IgD-negative memory B cell (primary cell): ENCODE measurements around the gene HSBP1L1. TPM values are rescaled to one million over a fixed set of nuclear protein-coding genes. Genes with fewer than 3 reads are reported as not detected.
"Not testable (repeated sequence)": the region's sequence is repeated elsewhere in the genome, so short reads cannot be mapped to it uniquely, and the experiment has no call there.

Source experiments
- H3K27ac Mint-ChIP-seq, 3 donors: one replicate each; pipeline ENCODE4 v1.8.0; 2020 to 2022; ENCODE audit warnings: mild to moderate bottlenecking in 3 of 3, mixed read lengths in 3 of 3, moderate library complexity in 1 of 3
- H3K27me3 Mint-ChIP-seq: one replicate; pipeline ENCODE4 v1.8.0; 2021; ENCODE audit warnings: mixed read lengths
- H3K36me3 Mint-ChIP-seq: one replicate; pipeline ENCODE4 v1.8.0; 2020; ENCODE audit warnings: mild to moderate bottlenecking, mixed read lengths
- H3K4me1 Mint-ChIP-seq, 3 donors: one replicate each; pipeline ENCODE4 v1.8.0; 2020 to 2022; ENCODE audit warnings: mixed read lengths in 3 of 3, mild to moderate bottlenecking in 1 of 3
- H3K4me3 Mint-ChIP-seq, 4 donors: one replicate each; pipeline ENCODE4 v1.8.0; 2020 to 2022; ENCODE audit warnings: mild to moderate bottlenecking in 4 of 4, mixed read lengths in 4 of 4, moderate library complexity in 3 of 4
- H3K9me3 Mint-ChIP-seq, 3 donors: one replicate each; pipeline ENCODE4 v1.8.0; 2020 to 2021; ENCODE audit warnings: mixed read lengths in 3 of 3, mild to moderate bottlenecking in 1 of 3
- polyA plus RNA-seq: library from polyadenylated mRNA; unstranded; fragments of 300-500 nt; fragmentation: Illumina TruSeq; gene quantifications from one replicate; pipeline ENCODE4 v1.2.3, GENCODE V29; 2021

The HSBP1L1 gene
- polyA plus RNA-seq, 1 donor from 2014 or later = 10.9 TPM

GRCh38 chr18:79988451-79989194 is 24.2 kb downstream of the HSBP1L1 start, which contains the start of gene TXNL4A:
Gene TXNL4A, minus strand, starts transcription at chr18:79988563. Its CDS starts 171 bp downstream, at chr18:79988392.
- no peaks in the 10 kb centered on the region for H3K27me3 Mint-ChIP-seq
- H3K4me1 Mint-ChIP-seq = peaks cover 25 to 38% (median 25%) of the 10 kb centered on the region in 3 donors
- peaks cover 1% of the 10 kb centered on the region for H3K36me3 Mint-ChIP-seq
- peak within 1 kb of the TSS; percentile 93 to 94 (median 94) for H3K27ac Mint-ChIP-seq
- no peaks in the 10 kb centered on the region for H3K9me3 Mint-ChIP-seq
- peak within 1 kb of the TSS; percentile 81 to 95 (median 92) for H3K4me3 Mint-ChIP-seq

DNA sequence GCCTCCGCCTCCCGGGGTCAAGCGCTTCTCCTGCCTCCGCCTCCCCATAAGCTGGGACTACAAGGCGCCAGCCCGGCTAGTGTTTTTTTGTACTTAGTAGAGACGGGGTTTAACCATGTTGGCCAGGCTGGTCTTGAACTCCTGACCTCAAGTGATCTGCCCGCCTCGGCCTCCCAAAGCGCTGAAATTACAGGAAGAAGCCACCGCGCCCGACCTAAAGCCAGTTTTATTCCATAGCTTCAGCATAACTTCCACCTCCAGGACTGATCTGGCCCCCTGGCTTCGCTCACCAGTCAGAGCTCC is 24.7 kb downstream of the HSBP1L1 start:
- Mint-ChIP-seq H3K27me3 (no peaks in the 10 kb centered on the region), H3K4me1 (peaks cover 20 to 33% (median 23%) of the 10 kb centered on the region in 3 donors), H3K9me3 (no peaks in the 10 kb centered on the region), H3K4me3 (peak overlapping the region; percentile 81 to 95 (median 92)), H3K36me3 (peaks cover 1% of the 10 kb centered on the region), H3K27ac (peak overlapping the region; percentile 93 to 94 (median 94))

GRCh38 chr18:79991494-79991893 is 27.1 kb downstream of the HSBP1L1 start:
- peaks cover 2% of the 10 kb centered on the region for H3K27me3 Mint-ChIP-seq
- H3K9me3 Mint-ChIP-seq = peaks cover 0 to 4% (median 0%) of the 10 kb centered on the region in 3 donors
- H3K4me3 Mint-ChIP-seq = peak overlapping the region in 1 of 4 donors; percentile 78
- peaks cover 1% of the 10 kb centered on the region for H3K36me3 Mint-ChIP-seq
- H3K27ac Mint-ChIP-seq = no peak overlapping the region
- peaks cover 13 to 24% (median 13%) of the 10 kb centered on the region in 3 donors for H3K4me1 Mint-ChIP-seq

GRCh38 chr18:79999701-80000100 is 35.3 kb downstream of the HSBP1L1 start:
- not testable (repeated sequence) for H3K27me3 Mint-ChIP-seq, H3K4me3 Mint-ChIP-seq, H3K4me1 Mint-ChIP-seq, H3K36me3 Mint-ChIP-seq
- Mint-ChIP-seq H3K27ac (peak overlapping the region in 1 of 3 donors; percentile 78), H3K9me3 (peaks cover 6 to 13% (median 13%) of the 10 kb centered on the region in 3 donors)

- peaks cover 5% of the 10 kb centered on the region for H3K27me3 Mint-ChIP-seq
- H3K27ac Mint-ChIP-seq = no peak overlapping the region
- no peaks in the 10 kb centered on the region for H3K36me3 Mint-ChIP-seq
- H3K4me3 Mint-ChIP-seq = no peak overlapping the region
- H3K9me3 Mint-ChIP-seq = peaks cover 6 to 13% (median 13%) of the 10 kb centered on the region in 3 donors
- H3K4me1 Mint-ChIP-seq = peaks cover 5 to 8% (median 6%) of the 10 kb centered on the region in 3 donors
Measured at GRCh38 chr18:80000877-80001276, 36.4 kb downstream of the HSBP1L1 start.

DNA sequence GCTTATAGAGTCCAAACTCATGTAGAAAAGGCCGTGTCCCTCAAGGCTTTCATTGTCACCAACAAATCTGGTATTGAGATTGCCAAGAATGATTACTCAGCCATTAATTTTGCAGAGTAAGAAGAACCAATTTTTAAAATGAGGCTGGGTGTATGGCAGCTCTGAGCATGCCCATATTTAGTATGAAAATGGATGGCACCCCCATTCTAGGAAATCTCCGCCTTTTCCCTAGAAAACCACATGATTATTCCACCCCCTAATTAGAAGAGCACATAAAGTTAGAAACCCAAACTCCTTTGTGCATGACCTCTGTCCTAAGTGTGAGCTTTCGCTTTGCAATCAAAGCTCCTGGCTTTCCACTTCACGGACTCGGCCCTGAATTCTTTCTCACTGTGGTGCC is 38.0 kb downstream of the HSBP1L1 start:
- H3K4me1 Mint-ChIP-seq = peaks cover 5 to 11% (median 6%) of the 10 kb centered on the region in 3 donors

DNA sequence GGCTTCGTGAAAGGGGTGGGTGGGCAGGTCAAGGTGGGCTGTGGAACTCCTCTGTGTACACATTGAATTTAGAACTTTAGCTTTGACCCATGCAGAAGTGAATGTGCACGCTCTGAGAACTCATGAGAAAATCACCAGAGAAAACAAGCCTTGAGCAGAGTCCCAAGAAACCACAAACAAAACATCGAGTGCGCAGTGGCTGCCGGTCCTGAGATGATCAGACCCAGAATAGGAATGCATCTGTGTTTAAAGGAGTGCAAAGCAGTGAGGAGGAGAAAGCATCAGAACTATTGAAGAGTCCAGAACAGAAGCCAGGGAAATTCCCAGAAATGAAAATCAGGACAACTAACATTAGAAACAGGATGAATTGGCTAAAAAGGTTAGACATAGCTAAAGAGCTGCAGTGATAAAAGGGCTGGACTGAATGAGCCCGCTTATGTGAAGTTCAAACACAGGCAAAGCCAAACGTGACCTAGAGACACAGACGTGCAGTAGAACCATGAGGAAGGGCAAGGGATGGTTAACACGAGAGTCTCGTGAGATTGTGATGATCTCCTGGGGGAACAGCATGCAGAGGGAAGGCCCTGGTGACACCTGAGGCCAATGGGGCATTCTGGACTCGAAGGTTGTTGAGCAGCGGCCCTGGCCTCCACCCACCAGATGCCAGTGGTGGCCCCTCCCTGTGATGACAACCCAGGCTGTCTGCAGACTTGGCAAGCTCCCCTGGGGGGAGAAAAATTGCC is 40.3 kb downstream of the HSBP1L1 start:
- H3K4me1 Mint-ChIP-seq = peaks cover 5 to 11% (median 6%) of the 10 kb centered on the region in 3 donors
- H3K9me3 Mint-ChIP-seq = peaks cover 8 to 24% (median 14%) of the 10 kb centered on the region in 3 donors
- peak overlapping the region in 2 of 3 donors; percentile 16 to 18 for H3K27ac Mint-ChIP-seq
- H3K4me3 Mint-ChIP-seq = peak overlapping the region in 2 of 4 donors; percentile 2 to 30
- H3K27me3 Mint-ChIP-seq = peaks cover 2% of the 10 kb centered on the region
- H3K36me3 Mint-ChIP-seq = peaks cover 5% of the 10 kb centered on the region

More for the DNA sequence above, 38.0 kb downstream of the HSBP1L1 start:
- H3K9me3 Mint-ChIP-seq = peaks cover 9 to 13% (median 11%) of the 10 kb centered on the region in 3 donors
- H3K4me3 Mint-ChIP-seq = no peak overlapping the region
- H3K27me3 Mint-ChIP-seq = peaks cover 2% of the 10 kb centered on the region
- no peak overlapping the region for H3K27ac Mint-ChIP-seq
- H3K36me3 Mint-ChIP-seq = no peaks in the 10 kb centered on the region

DNA sequence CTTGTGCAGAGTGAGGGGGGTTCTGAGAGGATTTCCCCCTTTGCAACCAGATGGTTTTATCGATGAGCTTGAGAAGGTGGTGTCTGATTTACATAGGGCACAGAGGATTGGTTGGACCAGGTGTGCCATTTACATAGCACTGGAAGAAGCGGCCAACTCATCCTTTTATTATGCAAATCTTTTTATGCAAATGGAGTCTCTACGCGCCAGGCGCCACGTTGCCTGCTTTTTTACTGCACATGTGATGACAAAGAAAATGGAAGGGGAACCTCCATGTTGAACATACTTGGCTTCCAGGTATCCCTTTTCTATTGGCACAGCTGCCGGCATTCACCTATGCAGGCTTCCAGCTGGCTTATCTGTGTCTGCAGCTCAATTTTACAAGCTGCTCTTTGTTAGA is 42.3 kb downstream of the HSBP1L1 start:
- H3K4me1 Mint-ChIP-seq = peaks cover 5 to 11% (median 6%) of the 10 kb centered on the region in 3 donors
- H3K27me3 Mint-ChIP-seq = no peaks in the 10 kb centered on the region
- peaks cover 3 to 21% (median 11%) of the 10 kb centered on the region in 3 donors for H3K9me3 Mint-ChIP-seq
- peaks cover 6% of the 10 kb centered on the region for H3K36me3 Mint-ChIP-seq
- peak overlapping the region in 1 of 3 donors; percentile 43 for H3K27ac Mint-ChIP-seq
- H3K4me3 Mint-ChIP-seq = peak overlapping the region in 1 of 4 donors; percentile 71

DNA sequence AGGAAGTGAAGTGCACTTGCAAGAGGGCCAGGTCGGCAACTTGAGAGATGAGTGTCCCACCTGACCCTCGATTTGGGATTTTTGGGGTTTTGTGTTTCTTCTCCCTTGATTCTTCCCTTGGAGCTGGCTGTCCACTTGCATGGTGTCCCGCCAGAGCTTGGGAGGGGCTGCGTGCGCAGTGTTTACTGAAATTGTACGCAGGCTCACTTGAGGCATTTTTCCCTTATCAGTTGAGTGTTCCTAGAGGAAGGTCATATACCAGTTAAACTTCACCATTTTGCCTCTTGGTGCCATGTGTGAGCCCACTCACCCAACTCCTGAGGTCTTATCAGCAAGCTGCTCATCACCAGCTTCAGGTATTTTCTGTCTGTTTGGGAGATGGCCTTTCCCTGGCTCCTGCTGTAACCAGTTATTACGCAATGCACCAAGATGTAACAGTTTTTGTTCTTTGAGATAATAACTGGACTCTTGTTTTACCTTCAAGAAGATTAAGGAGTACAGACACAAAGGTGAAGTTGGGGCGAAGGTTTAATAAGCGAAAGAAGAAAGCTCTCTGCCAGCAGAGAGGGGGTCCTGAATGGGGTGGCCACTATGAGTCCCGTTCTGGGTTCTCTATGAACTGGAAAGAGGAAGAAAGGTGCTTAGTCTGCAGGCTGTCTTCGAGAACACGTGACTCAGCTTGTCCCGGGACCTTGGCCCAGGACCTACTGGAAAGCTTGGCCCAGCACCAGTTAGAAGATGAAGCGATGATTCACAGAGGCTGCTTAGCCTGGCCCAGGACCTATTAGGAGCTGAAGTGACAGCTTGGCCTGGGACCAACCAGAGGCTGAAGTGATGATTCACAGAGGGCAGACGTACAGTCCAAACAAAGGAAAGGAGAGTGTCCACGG is 45.5 kb downstream of the HSBP1L1 start:
- peak overlapping the region in 2 of 3 donors; percentile 4 to 43 for H3K27ac Mint-ChIP-seq
- no peaks in the 10 kb centered on the region for H3K27me3 Mint-ChIP-seq
- no peak overlapping the region for H3K4me3 Mint-ChIP-seq
- peaks cover 6 to 36% (median 16%) of the 10 kb centered on the region in 3 donors for H3K9me3 Mint-ChIP-seq
- peaks cover 0 to 5% (median under 1%) of the 10 kb centered on the region in 3 donors for H3K4me1 Mint-ChIP-seq
- peaks cover 8% of the 10 kb centered on the region for H3K36me3 Mint-ChIP-seq

- Mint-ChIP-seq H3K4me1 (peaks cover 0 to 2% (median 0%) of the 10 kb centered on the region in 3 donors), H3K27ac (peak overlapping the region in 1 of 3 donors; percentile 43), H3K36me3 (peaks cover 8% of the 10 kb centered on the region), H3K27me3 (no peaks in the 10 kb centered on the region), H3K4me3 (no peak overlapping the region), H3K9me3 (peaks cover 6 to 36% (median 16%) of the 10 kb centered on the region in 3 donors)
Measured at GRCh38 chr18:80010551-80010906, 46.1 kb downstream of the HSBP1L1 start.

GRCh38 chr18:80011496-80012137 is 47.2 kb downstream of the HSBP1L1 start:
- H3K36me3 Mint-ChIP-seq, H3K27me3 Mint-ChIP-seq, H3K4me1 Mint-ChIP-seq, H3K4me3 Mint-ChIP-seq, H3K27ac Mint-ChIP-seq: not testable (repeated sequence)
- peaks cover 6 to 36% (median 14%) of the 10 kb centered on the region in 3 donors for H3K9me3 Mint-ChIP-seq

- Mint-ChIP-seq H3K9me3 (peaks cover 3 to 36% (median 14%) of the 10 kb centered on the region in 3 donors), H3K4me3 (no peak overlapping the region)
Measured at GRCh38 chr18:80012714-80013113, 48.3 kb downstream of the HSBP1L1 start.

More at GRCh38 chr18:80012714-80013113, 48.3 kb downstream of the HSBP1L1 start:
- Mint-ChIP-seq H3K36me3 (peaks cover 8% of the 10 kb centered on the region), H3K27me3 (no peaks in the 10 kb centered on the region), H3K4me1 (no peaks in the 10 kb centered on the region), H3K27ac (no peak overlapping the region)
